Measurements from ENCODE around the gene ART3. TPM values are rescaled to one million over a fixed set of nuclear protein-coding genes. Genes with fewer than 3 reads are reported as not detected.

Gene ART3
- total RNA-seq, 1 experiment from 2014 or later = not detected

DNA sequence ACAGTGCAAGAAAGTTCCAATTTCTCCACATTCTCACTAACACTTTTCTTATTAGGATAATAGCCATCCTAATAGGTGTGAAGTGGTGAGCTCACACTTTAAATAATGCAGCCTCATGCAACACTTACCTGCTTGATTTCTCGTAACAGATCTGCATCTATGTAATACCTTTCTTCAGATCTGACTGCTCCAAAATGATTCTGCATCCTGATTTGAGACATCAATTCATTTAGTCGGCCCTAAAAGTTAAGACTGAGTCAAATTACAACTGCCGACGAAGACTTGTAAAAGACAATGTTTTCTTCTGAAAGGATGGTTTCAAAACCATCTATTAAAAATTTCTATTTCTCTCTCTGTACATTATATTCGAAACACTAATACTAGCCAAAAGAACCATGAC, 43.0 kb downstream of the ART3 start:
- H3K9me3 ChIP-seq (ENCODE audit: low read depth, low read length, poor library complexity, severe bottlenecking) = no peaks in the 10 kb centered on the region
- no peak overlapping the region for H3K4me3 ChIP-seq (ENCODE audit: low read depth, low read length, poor library complexity, severe bottlenecking)
- TF ChIP-seq, protein P1, sequence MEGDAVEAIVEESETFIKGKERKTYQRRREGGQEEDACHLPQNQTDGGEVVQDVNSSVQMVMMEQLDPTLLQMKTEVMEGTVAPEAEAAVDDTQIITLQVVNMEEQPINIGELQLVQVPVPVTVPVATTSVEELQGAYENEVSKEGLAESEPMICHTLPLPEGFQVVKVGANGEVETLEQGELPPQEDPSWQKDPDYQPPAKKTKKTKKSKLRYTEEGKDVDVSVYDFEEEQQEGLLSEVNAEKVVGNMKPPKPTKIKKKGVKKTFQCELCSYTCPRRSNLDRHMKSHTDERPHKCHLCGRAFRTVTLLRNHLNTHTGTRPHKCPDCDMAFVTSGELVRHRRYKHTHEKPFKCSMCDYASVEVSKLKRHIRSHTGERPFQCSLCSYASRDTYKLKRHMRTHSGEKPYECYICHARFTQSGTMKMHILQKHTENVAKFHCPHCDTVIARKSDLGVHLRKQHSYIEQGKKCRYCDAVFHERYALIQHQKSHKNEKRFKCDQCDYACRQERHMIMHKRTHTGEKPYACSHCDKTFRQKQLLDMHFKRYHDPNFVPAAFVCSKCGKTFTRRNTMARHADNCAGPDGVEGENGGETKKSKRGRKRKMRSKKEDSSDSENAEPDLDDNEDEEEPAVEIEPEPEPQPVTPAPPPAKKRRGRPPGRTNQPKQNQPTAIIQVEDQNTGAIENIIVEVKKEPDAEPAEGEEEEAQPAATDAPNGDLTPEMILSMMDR (conservative IDR thresholded peaks at IDR 0.05; ENCODE audit: low read depth, low read length) = no peak
- no peak for TF ChIP-seq EZH2 (IDR thresholded peaks at IDR 0.05; ENCODE audit: borderline replicate concordance, low read depth, low read length, poor library complexity, severe bottlenecking)
- POLR2A ChIA-PET (ENCODE audit: low non-redundant PET) = no interaction called here
- no peak for DNase-seq (ENCODE audit: low spot score)
- no TSS peak for BruUV-seq (replicated peaks)
- peaks cover 35% of the 10 kb centered on the region for H3K36me3 ChIP-seq (ENCODE audit: insufficient read depth, low read length, poor library complexity, severe bottlenecking)
- no peaks in the 10 kb centered on the region for H3K4me1 ChIP-seq (ENCODE audit: insufficient read depth, low read length, poor library complexity, severe bottlenecking)
- no peaks in the 10 kb centered on the region for H3K27me3 ChIP-seq (replicated peaks; ENCODE audit: insufficient read depth, low read depth, low read length, poor library complexity)
- CTCF ChIA-PET = no interaction called here
- intact Hi-C loops (cut with micrococcal nuclease; ENCODE audit: unreplicated experiment) = no loop called here
- no peak overlapping the region for H3K27ac ChIP-seq (ENCODE audit: low read depth, low read length, poor library complexity, severe bottlenecking)

DNA sequence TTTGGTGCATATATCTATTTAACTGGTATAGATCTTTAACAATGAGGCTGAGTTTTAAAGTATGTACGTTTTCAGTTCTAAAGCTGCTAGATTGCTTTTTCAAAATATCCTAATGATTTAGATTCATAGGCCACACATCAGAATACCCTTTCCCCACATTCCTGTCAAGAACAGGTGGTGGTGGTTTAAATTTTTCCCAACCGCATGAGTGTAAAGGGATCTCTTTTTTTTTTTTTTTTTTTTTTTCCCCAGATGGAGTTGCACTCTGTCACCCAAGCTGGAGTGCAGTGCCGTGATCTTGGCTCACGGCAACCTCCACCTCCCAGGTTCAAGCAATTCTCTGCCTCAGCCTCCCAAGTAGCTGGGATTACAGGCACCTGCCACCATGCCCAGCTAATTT, 45.7 kb downstream of the ART3 start:
- TF ChIP-seq EZH2 (IDR thresholded peaks at IDR 0.05; ENCODE audit: borderline replicate concordance, low read depth, low read length, poor library complexity, severe bottlenecking) = no peak
- TF ChIP-seq, protein P1 (conservative IDR thresholded peaks at IDR 0.05; ENCODE audit: low read depth, low read length) = no peak
- no TSS peak for BruUV-seq (replicated peaks)
- POLR2A ChIA-PET (ENCODE audit: low non-redundant PET) = no interaction called here

DNA sequence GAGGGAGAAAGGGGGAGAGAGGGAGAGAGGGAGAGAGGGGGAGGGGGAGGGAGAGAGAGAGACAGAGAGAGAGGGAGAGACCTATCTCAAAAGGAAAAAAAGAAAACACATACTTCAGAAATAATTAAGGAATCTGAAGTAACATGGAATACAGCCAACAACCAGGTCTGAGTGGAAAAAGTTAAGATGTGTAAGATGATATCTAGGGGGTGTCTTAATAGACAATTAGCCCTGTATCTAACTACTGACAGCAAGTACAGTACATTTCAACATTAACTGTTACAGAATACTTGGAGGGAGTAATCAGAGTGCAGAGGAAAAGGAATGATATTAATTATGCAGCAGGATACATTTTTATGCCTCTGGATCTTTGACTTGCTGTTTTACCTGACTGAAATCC, 51.3 kb downstream of the ART3 start:
- no TSS peak for BruUV-seq (replicated peaks)
- Histone ChIP-seq H3K9me3 (ENCODE audit: low read depth, low read length, poor library complexity, severe bottlenecking) (no peaks in the 10 kb centered on the region), H3K36me3 (ENCODE audit: insufficient read depth, low read length, poor library complexity, severe bottlenecking) (peaks cover 25% of the 10 kb centered on the region), H3K4me3 (ENCODE audit: low read depth, low read length, poor library complexity, severe bottlenecking) (no peak overlapping the region), H3K27me3 (replicated peaks; ENCODE audit: insufficient read depth, low read depth, low read length, poor library complexity) (no peaks in the 10 kb centered on the region), H3K27ac (ENCODE audit: low read depth, low read length, poor library complexity, severe bottlenecking) (no peak overlapping the region), H3K4me1 (ENCODE audit: insufficient read depth, low read length, poor library complexity, severe bottlenecking) (no peaks in the 10 kb centered on the region)
- ChIA-PET POLR2A (ENCODE audit: low non-redundant PET) (no interaction called here), CTCF (no interaction called here)
- intact Hi-C loops (cut with micrococcal nuclease; ENCODE audit: unreplicated experiment) = no loop called here
- TF ChIP-seq, protein P1 (conservative IDR thresholded peaks at IDR 0.05; ENCODE audit: low read depth, low read length) = no peak
- TF ChIP-seq EZH2 (IDR thresholded peaks at IDR 0.05; ENCODE audit: borderline replicate concordance, low read depth, low read length, poor library complexity, severe bottlenecking) = no peak
- DNase-seq (ENCODE audit: low spot score) = peak; percentile 0

More for the DNA sequence above, 45.7 kb downstream of the ART3 start:
- no peak for DNase-seq (ENCODE audit: low spot score)
- no peaks in the 10 kb centered on the region for H3K27me3 ChIP-seq (replicated peaks; ENCODE audit: insufficient read depth, low read depth, low read length, poor library complexity)
- intact Hi-C loops (cut with micrococcal nuclease; ENCODE audit: unreplicated experiment) = no loop called here
- H3K9me3 ChIP-seq (ENCODE audit: low read depth, low read length, poor library complexity, severe bottlenecking) = no peaks in the 10 kb centered on the region
- no peaks in the 10 kb centered on the region for H3K4me1 ChIP-seq (ENCODE audit: insufficient read depth, low read length, poor library complexity, severe bottlenecking)
- no peak overlapping the region for H3K4me3 ChIP-seq (ENCODE audit: low read depth, low read length, poor library complexity, severe bottlenecking)
- CTCF ChIA-PET = no interaction called here
- H3K36me3 ChIP-seq (ENCODE audit: insufficient read depth, low read length, poor library complexity, severe bottlenecking) = peaks cover 39% of the 10 kb centered on the region
- no peak overlapping the region for H3K27ac ChIP-seq (ENCODE audit: low read depth, low read length, poor library complexity, severe bottlenecking)
